Breast epithelium (tissue), 4 donors: ENCODE measurements around the gene OCEL1. TPM values are rescaled to one million over a fixed set of nuclear protein-coding genes. Genes with fewer than 3 reads are reported as not detected.

ENCODE experiments used
- DNase-seq, 2 donors: peaks; one replicate each; pipeline ENCODE4 v3.0.0-alpha.2; 2019; ENCODE audit warnings: low spot score in 2 of 2
- H3K27ac ChIP-seq, 2 donors: fragments of 200-600 bp; sonication (generic) in 1 of 2; one replicate each; pipeline ENCODE4 v1.5.1; 2016 to 2019; ENCODE audit warnings: mild to moderate bottlenecking in 1 of 2
- H3K27me3 ChIP-seq, 2 donors: fragments of 200-600 bp; sonication (generic) in 1 of 2; one replicate each; pipeline versions ENCODE4 v1.5.1 to v1.6.0; 2017 to 2019; ENCODE audit warnings: control low read depth in 1 of 2, mild to moderate bottlenecking in 1 of 2
- H3K36me3 ChIP-seq: fragments of 200-600 bp; one replicate; pipeline ENCODE4 v1.5.1; 2019
- H3K4me1 ChIP-seq, 2 donors: fragments of 200-600 bp; sonication (generic); one replicate each; pipeline ENCODE4 v1.5.1; 2016 to 2019; ENCODE audit warnings: control low read depth in 1 of 2
- H3K4me3 ChIP-seq, 3 donors: fragments of 200-600 bp; sonication (generic); 1 replicate in 2 of 3; 2 replicates in 1 of 3; pipeline ENCODE4 v1.5.1; 2016 to 2019; ENCODE audit warnings: mild to moderate bottlenecking in 3 of 3, moderate library complexity in 2 of 3
- H3K9me3 ChIP-seq, 2 donors: fragments of 200-600 bp; sonication (generic) in 1 of 2; one replicate each; pipeline ENCODE4 v1.5.1; 2016 to 2019; ENCODE audit warnings: control low read depth in 1 of 2
- CTCF ChIP-seq, 3 donors: fragments of 450-650 bp; IDR thresholded peaks; one replicate each; pipeline ENCODE4 v1.5.1; 2016 to 2017; ENCODE audit warnings: antibody characterized with exemption in 3 of 3, mild to moderate bottlenecking in 3 of 3, moderate library complexity in 3 of 3
- POLR2A ChIP-seq: fragments of 450-650 bp; IDR thresholded peaks from one replicate; pipeline ENCODE4 v1.6.1; 2016; ENCODE audit warnings: antibody characterized with exemption, mild to moderate bottlenecking, moderate library complexity
- POLR2AphosphoS5 ChIP-seq, 3 donors: sonication (generic); formaldehyde crosslinking; IDR thresholded peaks; one replicate each; pipeline ENCODE4 v1.6.1; 2017; ENCODE audit warnings: antibody characterized with exemption in 3 of 3
- intact Hi-C: fragments of 100-400 bp; cut with DNase I; formaldehyde crosslinking; loops from one replicate; pipeline ENCODE4 v1.15.1; 2023; ENCODE audit warnings: low total_unique reads
- total RNA-seq, 3 donors: library from RNA; depleted of rRNA; stranded (reverse); fragments of >200 nt; gene quantifications; one replicate each; pipeline ENCODE4 v1.1.0, GENCODE V29; 2016

Gene OCEL1
- total RNA-seq, 3 donors from 2014 or later, result 8.8 to 13.8 (median 9.4) TPM

GRCh38 chr19:17225053-17225452 lies 973 bp upstream of the OCEL1 start:
- no peak for TF ChIP-seq CTCF (IDR thresholded peaks at IDR 0.05)
- TF ChIP-seq POLR2A, result no peak
- no peak for TF ChIP-seq POLR2AphosphoS5 (IDR thresholded peaks at IDR 0.05)
- Histone ChIP-seq H3K4me1 (no peaks in the 10 kb centered on the region), H3K27ac (no peak overlapping the region), H3K36me3 (no peaks in the 10 kb centered on the region), H3K9me3 (no peaks in the 10 kb centered on the region), H3K4me3 (peak overlapping the region in 1 of 3 donors; percentile 73), H3K27me3 (no peaks in the 10 kb centered on the region)
- DNase-seq, result no peak
- intact Hi-C loops, result no loop called here

- Histone ChIP-seq H3K9me3 (no peaks in the 10 kb centered on the region), H3K27ac (peak overlapping the region in 1 of 2 donors; percentile 48), H3K36me3 (no peaks in the 10 kb centered on the region), H3K27me3 (no peaks in the 10 kb centered on the region), H3K4me1 (no peaks in the 10 kb centered on the region), H3K4me3 (no peak overlapping the region)
- TF ChIP-seq POLR2A, result no peak
- no peak for TF ChIP-seq CTCF (IDR thresholded peaks at IDR 0.05)
- no peak for TF ChIP-seq POLR2AphosphoS5 (IDR thresholded peaks at IDR 0.05)
- intact Hi-C loops, result no loop called here
- no peak for DNase-seq
Observed at GRCh38 chr19:17227798-17228367, 1.9 kb downstream of the OCEL1 start.

- H3K36me3 ChIP-seq, result no peaks in the 10 kb centered on the region
- DNase-seq, result no peak
- no peak for TF ChIP-seq POLR2A
- no peak for TF ChIP-seq CTCF (IDR thresholded peaks at IDR 0.05)
- no peak for TF ChIP-seq POLR2AphosphoS5 (IDR thresholded peaks at IDR 0.05)
- no peaks in the 10 kb centered on the region for H3K27me3 ChIP-seq
- no peak overlapping the region for H3K4me3 ChIP-seq
- intact Hi-C loops, result no loop called here
- H3K27ac ChIP-seq, result no peak overlapping the region
- H3K9me3 ChIP-seq, result no peaks in the 10 kb centered on the region
- peaks cover 0 to 3% of the 10 kb centered on the region in 2 donors for H3K4me1 ChIP-seq
Observed at GRCh38 chr19:17229890-17230289, 3.9 kb downstream of the OCEL1 start.

- TF ChIP-seq CTCF (IDR thresholded peaks at IDR 0.05) (no peak), POLR2A (no peak), POLR2AphosphoS5 (IDR thresholded peaks at IDR 0.05) (no peak)
- Histone ChIP-seq H3K36me3 (no peaks in the 10 kb centered on the region), H3K9me3 (no peaks in the 10 kb centered on the region), H3K27ac (no peak overlapping the region), H3K4me1 (peaks cover 0 to 7% of the 10 kb centered on the region in 2 donors), H3K4me3 (no peak overlapping the region), H3K27me3 (no peaks in the 10 kb centered on the region)
- DNase-seq, result no peak
- intact Hi-C loops, result no loop called here
Observed at GRCh38 chr19:17232258-17232657, 6.2 kb downstream of the OCEL1 start.

GRCh38 chr19:17234911-17235299 lies 8.9 kb downstream of the OCEL1 start:
- peaks cover 0 to 7% of the 10 kb centered on the region in 2 donors for H3K4me1 ChIP-seq
- no peaks in the 10 kb centered on the region for H3K9me3 ChIP-seq
- H3K27ac ChIP-seq, result peak overlapping the region; percentile 68 to 83
- H3K27me3 ChIP-seq, result no peaks in the 10 kb centered on the region
- peak overlapping the region; percentile 47 to 86 (median 56) for H3K4me3 ChIP-seq
- peak in 1 of 2 donors; percentile 45 for DNase-seq
- no peaks in the 10 kb centered on the region for H3K36me3 ChIP-seq
- TF ChIP-seq POLR2A (no peak), CTCF (IDR thresholded peaks at IDR 0.05) (no peak), POLR2AphosphoS5 (IDR thresholded peaks at IDR 0.05) (no peak)
- intact Hi-C loops, result no loop called here
